Esophagus (tissue), 2 donors: ENCODE results near the gene ART4. TPM values are rescaled to one million over a fixed set of nuclear protein-coding genes. Genes with fewer than 3 reads are reported as not detected.

ENCODE experiments used
- H3K27ac ChIP-seq, 2 donors: one replicate each; pipeline ENCODE4 v1.5.1; 2013; ENCODE audit warnings: low read depth in 2 of 2, mild to moderate bottlenecking in 2 of 2, inconsistent platforms in 1 of 2, low read length in 1 of 2, moderate library complexity in 1 of 2
- H3K27me3 ChIP-seq, 2 donors: one replicate each; pipeline ENCODE4 v1.6.1; 2013; ENCODE audit warnings: low read length in 2 of 2, control low read depth in 1 of 2, mild to moderate bottlenecking in 1 of 2; ENCODE audit not compliant: insufficient read depth in 2 of 2, control insufficient read depth in 1 of 2
- H3K36me3 ChIP-seq, 2 donors: one replicate each; pipeline ENCODE4 v1.6.1; 2013; ENCODE audit warnings: low read length in 1 of 2; ENCODE audit not compliant: control insufficient read depth in 2 of 2, insufficient read depth in 2 of 2
- H3K4me1 ChIP-seq, 2 donors: one replicate each; pipeline ENCODE4 v1.6.1; 2013; ENCODE audit warnings: low read length in 1 of 2; ENCODE audit not compliant: control insufficient read depth in 2 of 2, insufficient read depth in 2 of 2
- H3K4me3 ChIP-seq, 2 donors: one replicate each; pipeline ENCODE4 v1.5.1; 2013; ENCODE audit warnings: low read length in 2 of 2, mild to moderate bottlenecking in 2 of 2, low read depth in 1 of 2, moderate library complexity in 1 of 2
- H3K9me3 ChIP-seq, 2 donors: one replicate each; pipeline ENCODE4 v1.6.1; 2013; ENCODE audit warnings: mild to moderate bottlenecking in 2 of 2, low read depth in 1 of 2, low read length in 1 of 2, moderate library complexity in 1 of 2; ENCODE audit not compliant: control insufficient read depth in 2 of 2, insufficient read depth in 1 of 2
- WGBS, 2 donors: extraction: QIAGEN DNeasy Blood & Tissue Kit; methylation state at CpG; one replicate each; pipeline ENCODE4 v1.1.7; 2013; 5-methylcytosine and 5-hydroxymethylcytosine counted together
- polyA plus RNA-seq, 2 donors: library from polyadenylated mRNA; stranded (reverse); fragments of 200-250 nt; gene quantifications; one replicate each; pipeline ENCODE4 v1.2.3, GENCODE V29; 2013
- donor health status: healthy with polysubstance abuse.
- donor health status: Bipolar disorder and iron deficiency.

Gene ART4
- polyA plus RNA-seq, 2 donors, result 0.05 to 0.14 TPM

GRCh38 chr12:14802721-14803010 lies 40.7 kb downstream of the ART4 start:
- peak overlapping the region; percentile 82 to 100 for H3K4me3 ChIP-seq
- no peaks in the 10 kb centered on the region for H3K27me3 ChIP-seq
- H3K36me3 ChIP-seq, result peaks cover 2 to 4% of the 10 kb centered on the region in 2 donors
- H3K4me1 ChIP-seq, result no peaks in the 10 kb centered on the region
- H3K27ac ChIP-seq, result peak overlapping the region; percentile 74 to 97
- 0% methylated on average over 7 of the region's 7 CpGs for WGBS, 2 donors
- no peaks in the 10 kb centered on the region for H3K9me3 ChIP-seq

- H3K4me3 ChIP-seq, result peak overlapping the region in 1 of 2 donors; percentile 100
- no peaks in the 10 kb centered on the region for H3K9me3 ChIP-seq
- WGBS, 2 donors, result 64 to 67% methylated on average over 4 of the region's 4 CpGs
- H3K27me3 ChIP-seq, result no peaks in the 10 kb centered on the region
- peak overlapping the region in 1 of 2 donors; percentile 97 for H3K27ac ChIP-seq
- no peaks in the 10 kb centered on the region for H3K4me1 ChIP-seq
- peaks cover 2 to 4% of the 10 kb centered on the region in 2 donors for H3K36me3 ChIP-seq
Observed at GRCh38 chr12:14802247-14802646, 41.1 kb downstream of the ART4 start.

- peaks cover 4 to 9% of the 10 kb centered on the region in 2 donors for H3K36me3 ChIP-seq
Observed at GRCh38 chr12:14795028-14795448, 48.3 kb downstream of the ART4 start.

GRCh38 chr12:14785568-14785967 lies 57.8 kb downstream of the ART4 start:
- peaks cover 8 to 10% of the 10 kb centered on the region in 2 donors for H3K36me3 ChIP-seq
- WGBS, 2 donors, result 91 to 94% methylated on average over 3 of the region's 3 CpGs
- no peaks in the 10 kb centered on the region for H3K27me3 ChIP-seq
- H3K4me3 ChIP-seq, result no peak overlapping the region
- no peaks in the 10 kb centered on the region for H3K9me3 ChIP-seq
- H3K4me1 ChIP-seq, result no peaks in the 10 kb centered on the region
- no peak overlapping the region for H3K27ac ChIP-seq

More at GRCh38 chr12:14795028-14795448, 48.3 kb downstream of the ART4 start:
- Histone ChIP-seq H3K9me3 (no peaks in the 10 kb centered on the region), H3K27me3 (no peaks in the 10 kb centered on the region), H3K4me3 (no peak overlapping the region), H3K27ac (no peak overlapping the region), H3K4me1 (no peaks in the 10 kb centered on the region)
- 76% methylated on average over 4 of the region's 4 CpGs for WGBS, 2 donors

GRCh38 chr12:14784471-14784870 lies 58.9 kb downstream of the ART4 start:
- peaks cover 7 to 8% of the 10 kb centered on the region in 2 donors for H3K36me3 ChIP-seq
- H3K4me3 ChIP-seq, result no peak overlapping the region
- no peaks in the 10 kb centered on the region for H3K27me3 ChIP-seq
- H3K4me1 ChIP-seq, result no peaks in the 10 kb centered on the region
- H3K9me3 ChIP-seq, result no peaks in the 10 kb centered on the region
- H3K27ac ChIP-seq, result no peak overlapping the region
- 90 to 94% methylated on average over 2 of the region's 2 CpGs for WGBS, 2 donors

- H3K9me3 ChIP-seq, result no peaks in the 10 kb centered on the region
- no peak overlapping the region for H3K4me3 ChIP-seq
- peaks cover 2 to 6% of the 10 kb centered on the region in 2 donors for H3K36me3 ChIP-seq
- H3K4me1 ChIP-seq, result no peaks in the 10 kb centered on the region
- no peaks in the 10 kb centered on the region for H3K27me3 ChIP-seq
- H3K27ac ChIP-seq, result no peak overlapping the region
Observed at GRCh38 chr12:14782756-14783155, 60.6 kb downstream of the ART4 start.

- no peaks in the 10 kb centered on the region for H3K4me1 ChIP-seq
- H3K9me3 ChIP-seq, result no peaks in the 10 kb centered on the region
- H3K4me3 ChIP-seq, result no peak overlapping the region
- H3K36me3 ChIP-seq, result peaks cover 0 to 2% of the 10 kb centered on the region in 2 donors
- H3K27me3 ChIP-seq, result no peaks in the 10 kb centered on the region
- no peak overlapping the region for H3K27ac ChIP-seq
- 68 to 75% methylated on average over 2 of the region's 2 CpGs for WGBS, 2 donors
Observed at GRCh38 chr12:14781563-14781962, 61.8 kb downstream of the ART4 start.

GRCh38 chr12:14780859-14781258 lies 62.5 kb downstream of the ART4 start:
- Histone ChIP-seq H3K4me1 (no peaks in the 10 kb centered on the region), H3K9me3 (no peaks in the 10 kb centered on the region), H3K27ac (no peak overlapping the region), H3K27me3 (no peaks in the 10 kb centered on the region), H3K36me3 (peaks cover 0 to 2% of the 10 kb centered on the region in 2 donors), H3K4me3 (no peak overlapping the region)
- 82% methylated on average over 3 of the region's 3 CpGs for WGBS, 2 donors

GRCh38 chr12:14779834-14780233 lies 63.5 kb downstream of the ART4 start:
- H3K36me3 ChIP-seq, result peaks cover 0 to 2% of the 10 kb centered on the region in 2 donors
- whole genome bisulfite sequencing, 2 donors, result 93 to 96% methylated on average over 2 of the region's 2 CpGs
- H3K9me3 ChIP-seq, result no peaks in the 10 kb centered on the region
- H3K4me1 ChIP-seq, result no peaks in the 10 kb centered on the region
- H3K27me3 ChIP-seq, result no peaks in the 10 kb centered on the region
- H3K27ac ChIP-seq, result no peak overlapping the region
- no peak overlapping the region for H3K4me3 ChIP-seq

- H3K4me3 ChIP-seq, result no peak overlapping the region
- H3K9me3 ChIP-seq, result no peaks in the 10 kb centered on the region
- no peaks in the 10 kb centered on the region for H3K36me3 ChIP-seq
- WGBS, 2 donors, result 39 to 41% methylated on average over 3 of the region's 3 CpGs
- H3K4me1 ChIP-seq, result no peaks in the 10 kb centered on the region
- H3K27ac ChIP-seq, result no peak overlapping the region
- H3K27me3 ChIP-seq, result no peaks in the 10 kb centered on the region
Observed at GRCh38 chr12:14777271-14777670, 66.1 kb downstream of the ART4 start.
